GM10266 (cell line): ENCODE measurements around the gene OR4A16.

Experiments
- DNase-seq: peaks from one replicate; pipeline ENCODE4 v3.0.0; 2012; ENCODE audit errors: extremely low spot score
- TF ChIP-seq, protein P1 (sequence below): IDR thresholded peaks from 2 replicates; pipeline ENCODE4 v1.5.1; 2012; ENCODE audit warnings: mild to moderate bottlenecking, low read depth; ENCODE audit not compliant: control insufficient read depth, insufficient read depth; ENCODE audit errors: missing control alignments

OR4A16 gene, protein sequence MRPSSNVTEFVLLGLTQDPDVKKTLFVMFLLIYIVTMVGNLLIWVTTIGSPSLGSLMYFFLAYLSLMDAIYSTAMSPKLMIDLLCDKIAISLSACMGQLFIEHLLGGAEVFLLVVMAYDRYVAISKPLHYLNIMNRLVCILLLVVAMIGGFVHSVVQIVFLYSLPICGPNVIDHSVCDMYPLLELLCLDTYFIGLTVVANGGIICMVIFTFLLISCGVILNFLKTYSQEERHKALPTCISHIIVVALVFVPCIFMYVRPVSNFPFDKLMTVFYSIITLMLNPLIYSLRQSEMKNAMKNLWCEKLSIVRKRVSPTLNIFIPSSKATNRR

DNA sequence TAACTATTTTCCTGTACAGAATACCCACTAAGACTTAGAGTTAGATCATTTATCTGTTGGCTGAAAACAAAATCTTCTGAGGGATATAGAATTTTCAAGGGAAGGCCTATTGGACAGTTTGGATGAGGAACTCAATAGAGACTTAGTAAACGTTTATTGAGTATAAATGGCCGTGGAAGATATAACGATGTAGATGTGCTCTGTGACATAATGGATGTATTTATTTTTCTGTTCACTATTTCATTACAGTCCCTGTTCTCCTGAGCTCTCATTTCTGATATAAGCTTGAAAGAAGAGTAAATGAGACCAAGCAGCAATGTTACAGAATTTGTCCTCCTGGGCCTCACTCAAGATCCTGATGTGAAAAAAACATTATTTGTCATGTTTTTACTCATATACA, at the start of gene OR4A16:
Gene OR4A16, plus strand, starts transcription at position 301 of the 400 bp plus-strand sequence. Its CDS starts 0 bp downstream, at position 301.
- no peak for DNase-seq
- TF ChIP-seq, protein P1, sequence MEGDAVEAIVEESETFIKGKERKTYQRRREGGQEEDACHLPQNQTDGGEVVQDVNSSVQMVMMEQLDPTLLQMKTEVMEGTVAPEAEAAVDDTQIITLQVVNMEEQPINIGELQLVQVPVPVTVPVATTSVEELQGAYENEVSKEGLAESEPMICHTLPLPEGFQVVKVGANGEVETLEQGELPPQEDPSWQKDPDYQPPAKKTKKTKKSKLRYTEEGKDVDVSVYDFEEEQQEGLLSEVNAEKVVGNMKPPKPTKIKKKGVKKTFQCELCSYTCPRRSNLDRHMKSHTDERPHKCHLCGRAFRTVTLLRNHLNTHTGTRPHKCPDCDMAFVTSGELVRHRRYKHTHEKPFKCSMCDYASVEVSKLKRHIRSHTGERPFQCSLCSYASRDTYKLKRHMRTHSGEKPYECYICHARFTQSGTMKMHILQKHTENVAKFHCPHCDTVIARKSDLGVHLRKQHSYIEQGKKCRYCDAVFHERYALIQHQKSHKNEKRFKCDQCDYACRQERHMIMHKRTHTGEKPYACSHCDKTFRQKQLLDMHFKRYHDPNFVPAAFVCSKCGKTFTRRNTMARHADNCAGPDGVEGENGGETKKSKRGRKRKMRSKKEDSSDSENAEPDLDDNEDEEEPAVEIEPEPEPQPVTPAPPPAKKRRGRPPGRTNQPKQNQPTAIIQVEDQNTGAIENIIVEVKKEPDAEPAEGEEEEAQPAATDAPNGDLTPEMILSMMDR, result no peak

DNA sequence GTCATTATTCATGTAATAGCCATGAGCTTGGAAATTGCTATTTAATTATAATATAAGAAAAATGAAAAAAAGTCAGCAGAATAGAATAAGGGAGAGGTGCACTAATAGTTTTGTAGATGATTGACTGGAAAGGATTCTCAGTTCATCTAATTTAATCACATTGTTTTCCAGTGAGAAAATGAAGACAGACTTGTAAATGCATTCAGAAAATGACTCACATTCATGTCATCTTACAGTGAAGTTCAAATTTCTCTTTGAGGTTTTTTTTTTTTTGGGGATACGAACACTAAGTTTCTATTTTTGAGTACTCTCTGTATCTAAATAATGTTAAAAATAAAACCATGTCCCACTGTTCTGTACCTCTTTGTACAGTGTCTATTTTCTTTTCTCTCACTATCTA, 18.5 kb upstream of the OR4A16 start:
- TF ChIP-seq, protein P1, result no peak
- no peak for DNase-seq

DNA sequence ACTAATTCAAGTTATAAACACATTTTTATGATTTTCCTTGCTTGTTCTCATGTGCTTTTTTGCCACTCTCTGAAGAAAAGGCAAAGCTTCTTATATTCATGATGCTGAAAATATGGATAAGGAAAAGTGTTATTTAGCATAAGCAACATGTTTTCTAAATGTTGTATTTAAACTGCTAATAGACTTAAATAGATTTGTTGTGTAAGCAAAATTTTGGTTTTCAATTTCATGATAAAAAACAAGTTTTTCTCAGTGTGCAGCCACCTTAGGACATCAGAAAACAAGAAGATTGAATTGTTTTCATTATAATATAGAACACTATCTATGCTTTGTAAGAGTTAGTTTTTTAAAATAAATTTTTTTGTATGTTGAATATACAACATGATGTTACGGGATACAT, 2.3 kb downstream of the OR4A16 start:
- TF ChIP-seq, protein P1, result no peak

DNA sequence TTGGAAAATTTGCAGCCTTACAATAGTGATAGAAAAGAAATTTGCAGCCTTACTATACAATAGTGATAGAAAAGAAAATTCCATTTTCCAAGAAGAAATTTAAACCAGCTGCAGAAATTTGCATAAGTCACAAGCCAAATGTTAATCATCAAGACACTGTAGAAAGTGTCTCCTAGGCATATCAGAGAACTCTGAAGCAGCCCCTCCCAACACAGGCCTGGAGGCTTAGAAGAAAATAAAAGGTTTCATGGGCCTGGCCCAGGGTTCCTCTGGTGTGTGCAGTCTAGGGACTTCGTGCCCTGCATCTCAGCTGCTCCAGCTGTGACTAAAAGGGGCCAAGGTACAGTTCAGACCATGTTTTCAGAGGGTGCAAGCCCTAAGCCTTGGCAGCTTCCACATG, 6.0 kb downstream of the OR4A16 start:
- TF ChIP-seq, protein P1, result no peak
- no peak for DNase-seq

More for the DNA sequence above, 2.3 kb downstream of the OR4A16 start:
- no peak for DNase-seq

DNA sequence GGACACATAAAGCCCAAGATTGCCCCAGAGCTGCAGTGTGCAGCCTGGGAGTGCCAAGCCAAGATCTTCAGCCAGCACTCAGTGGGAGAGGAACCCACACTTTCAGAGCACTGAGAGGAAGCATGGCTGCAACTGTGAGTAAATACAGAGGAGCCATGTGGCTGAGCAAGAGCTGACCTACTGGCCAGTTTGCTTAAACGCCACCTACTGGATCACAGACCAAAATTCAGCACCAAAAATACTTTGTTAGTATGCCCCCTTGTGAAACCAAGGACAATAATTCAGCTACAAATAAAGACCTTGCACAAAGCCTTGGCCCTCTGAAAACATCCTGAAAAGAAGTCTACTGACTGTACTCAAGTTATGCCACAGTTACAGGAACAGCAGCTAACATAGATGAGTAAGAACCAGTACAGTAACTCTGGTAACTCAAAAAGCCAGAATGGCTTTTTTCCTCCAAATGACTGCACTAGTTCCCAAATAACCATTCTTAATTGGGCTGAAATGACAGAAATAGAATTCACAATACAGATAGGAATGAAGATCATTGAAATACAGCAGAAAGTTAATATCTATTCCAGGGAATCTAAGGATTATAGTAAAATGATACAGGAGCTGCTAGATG, 14.7 kb downstream of the OR4A16 start:
- DNase-seq, result no peak
- TF ChIP-seq, protein P1, result no peak

DNA sequence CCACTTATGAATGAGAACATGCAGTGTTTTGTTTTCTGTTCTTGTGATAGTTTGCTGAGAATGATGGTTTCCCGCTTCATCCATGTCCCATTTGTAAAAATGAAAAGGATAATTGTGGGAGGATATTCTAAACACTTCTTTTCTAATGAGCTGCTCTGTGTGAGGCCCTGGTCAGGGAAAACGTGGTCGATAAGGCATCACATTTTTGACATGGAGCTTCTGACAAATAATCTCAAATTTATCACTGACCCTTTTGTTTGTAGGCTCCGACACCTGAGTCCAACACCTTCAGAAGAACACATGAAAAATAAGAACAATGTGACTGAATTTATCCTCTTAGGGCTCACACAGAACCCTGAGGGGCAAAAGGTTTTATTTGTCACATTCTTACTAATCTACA, 24.7 kb downstream of the OR4A16 start, which contains the start of gene OR4A15:
Gene OR4A15, plus strand, starts transcription at position 301 of the 400 bp plus-strand sequence. Its CDS starts 0 bp downstream, at position 301.
- DNase-seq, result no peak
- TF ChIP-seq, protein P1, result no peak
